Lung (tissue), 12 donors: Measurements from ENCODE around the gene HK3. TPM values are rescaled to one million over a fixed set of nuclear protein-coding genes. Genes with fewer than 3 reads are reported as not detected.

ENCODE experiments used
- ATAC-seq: fragments of 200-7000 bp; cut with Tn5 transposase; one replicate; pipeline ENCODE4 v1.9.1; 2020; ENCODE audit warnings: moderate number of reproducible peaks; ENCODE audit not compliant: insufficient read depth, low FRiP score
- DNase-seq, 3 donors: peaks; one replicate each; pipeline ENCODE4 v3.0.0-alpha.2; 2013 to 2017
- H3K27ac ChIP-seq, 2 donors: one replicate each; pipeline ENCODE4 v1.5.1; 2013; ENCODE audit warnings: mild to moderate bottlenecking in 2 of 2, moderate library complexity in 2 of 2, control low read depth in 1 of 2, inconsistent platforms in 1 of 2, low read depth in 1 of 2, low read length in 1 of 2
- H3K27me3 ChIP-seq, 3 donors: one replicate each; pipeline ENCODE4 v1.5.1; 2013; ENCODE audit warnings: low read length in 2 of 3; ENCODE audit not compliant: control insufficient read depth in 3 of 3, insufficient read depth in 3 of 3
- H3K36me3 ChIP-seq, 4 donors: one replicate each; pipeline ENCODE4 v1.5.1; 2013; ENCODE audit warnings: low read length in 4 of 4, mild to moderate bottlenecking in 1 of 4, moderate library complexity in 1 of 4; ENCODE audit not compliant: control insufficient read depth in 4 of 4, insufficient read depth in 4 of 4
- H3K4me1 ChIP-seq, 5 donors: one replicate each; pipeline ENCODE4 v1.5.1; 2013; ENCODE audit warnings: low read length in 5 of 5, mild to moderate bottlenecking in 2 of 5, moderate library complexity in 1 of 5; ENCODE audit not compliant: control insufficient read depth in 5 of 5, insufficient read depth in 5 of 5
- H3K4me3 ChIP-seq: one replicate; pipeline ENCODE4 v1.5.1; 2013; ENCODE audit warnings: mild to moderate bottlenecking, control low read depth, moderate library complexity
- H3K9ac ChIP-seq, 2 donors: one replicate each; pipeline ENCODE4 v1.5.1; 2013; ENCODE audit warnings: low read length in 2 of 2, control low read depth in 1 of 2; ENCODE audit not compliant: insufficient read depth in 1 of 2
- H3K9me3 ChIP-seq, 4 donors: one replicate each; pipeline ENCODE4 v1.5.1; 2013; ENCODE audit warnings: low read length in 3 of 4, mild to moderate bottlenecking in 1 of 4, moderate library complexity in 1 of 4; ENCODE audit not compliant: control insufficient read depth in 4 of 4, insufficient read depth in 3 of 4
- CTCF ChIP-seq: IDR thresholded peaks from 2 replicates; pipeline ENCODE4 v1.5.1; 2012; ENCODE audit warnings: mild to moderate bottlenecking; ENCODE audit errors: control extremely low read depth, extremely low read depth
- WGBS, 2 donors: extraction: QIAGEN DNeasy Blood & Tissue Kit; methylation state at CpG; one replicate each; pipeline ENCODE4 v1.1.7; 2013; 5-methylcytosine and 5-hydroxymethylcytosine counted together
- polyA plus RNA-seq, 2 donors: library from polyadenylated mRNA; stranded (reverse); fragments of 200-250 nt; gene quantifications; one replicate each; pipeline ENCODE4 v1.2.1, GENCODE V29; 2013
- total RNA-seq, 2 donors: library from RNA; depleted of rRNA in 1 of 2; stranded (reverse); fragments of >200 nt in 1 of 2; gene quantifications; one replicate each; pipeline ENCODE4 v1.2.1, GENCODE V29; 2014 to 2021
- donor health status: control.
- donor health status: control.
- donor health status: Bipolar disorder and iron deficiency.
- donor health status: healthy.
- donor health status: DM: yes; HTN: yes; CAD: no.

Gene HK3
- total and polyA plus RNA-seq, 4 donors: 9.2 to 260 (median 83.8) TPM

- H3K4me3 ChIP-seq: no peak overlapping the region
- ATAC-seq (no peak), DNase-seq (no peak)
- TF ChIP-seq CTCF: no peak
- peaks cover 0 to 21% (median 10%) of the 10 kb centered on the region in 3 donors for H3K27me3 ChIP-seq
- H3K4me1 ChIP-seq: no peaks in the 10 kb centered on the region
- H3K36me3 ChIP-seq: no peaks in the 10 kb centered on the region
- no peak overlapping the region for H3K27ac ChIP-seq
- no peak overlapping the region for H3K9ac ChIP-seq
- H3K9me3 ChIP-seq: peaks cover 0 to 7% (median 0%) of the 10 kb centered on the region in 4 donors
- 74% methylated on average over 7 of the region's 7 CpGs for WGBS, 2 donors
These were observed 49.4 kb downstream of the HK3 start for GRCh38 chr5:176849611-176850227.

- no peaks in the 10 kb centered on the region for H3K4me1 ChIP-seq
- peaks cover 0 to 16% (median 10%) of the 10 kb centered on the region in 3 donors for H3K27me3 ChIP-seq
- no peak for TF ChIP-seq CTCF
- H3K4me3 ChIP-seq: no peak overlapping the region
- ATAC-seq: no peak
- H3K9ac ChIP-seq: no peak overlapping the region
- no peaks in the 10 kb centered on the region for H3K36me3 ChIP-seq
- H3K27ac ChIP-seq: no peak overlapping the region
- H3K9me3 ChIP-seq: peaks cover 0 to 8% (median 0%) of the 10 kb centered on the region in 4 donors
- DNase-seq: no peak
- 83 to 89% methylated on average over 13 of the region's 13 CpGs for WGBS, 2 donors
These were observed 50.5 kb downstream of the HK3 start for GRCh38 chr5:176848651-176849050.

GRCh38 chr5:176847726-176848290 is 51.3 kb downstream of the HK3 start:
- Histone ChIP-seq H3K27ac (no peak overlapping the region), H3K4me3 (no peak overlapping the region), H3K9me3 (peaks cover 0 to 8% (median 0%) of the 10 kb centered on the region in 4 donors), H3K27me3 (peaks cover 0 to 16% (median 10%) of the 10 kb centered on the region in 3 donors), H3K36me3 (no peaks in the 10 kb centered on the region), H3K9ac (no peak overlapping the region), H3K4me1 (no peaks in the 10 kb centered on the region)
- ATAC-seq: no peak
- no peak for TF ChIP-seq CTCF
- WGBS, 2 donors: 75 to 76% methylated on average over 13 of the region's 13 CpGs
- no peak for DNase-seq
